ENCODE results near the gene HOXB7. TPM values are rescaled to one million over a fixed set of nuclear protein-coding genes. Genes with fewer than 3 reads are reported as not detected.

Gene HOXB7
- total RNA-seq, 1 donor from 2014 or later = 24.9 TPM

DNA sequence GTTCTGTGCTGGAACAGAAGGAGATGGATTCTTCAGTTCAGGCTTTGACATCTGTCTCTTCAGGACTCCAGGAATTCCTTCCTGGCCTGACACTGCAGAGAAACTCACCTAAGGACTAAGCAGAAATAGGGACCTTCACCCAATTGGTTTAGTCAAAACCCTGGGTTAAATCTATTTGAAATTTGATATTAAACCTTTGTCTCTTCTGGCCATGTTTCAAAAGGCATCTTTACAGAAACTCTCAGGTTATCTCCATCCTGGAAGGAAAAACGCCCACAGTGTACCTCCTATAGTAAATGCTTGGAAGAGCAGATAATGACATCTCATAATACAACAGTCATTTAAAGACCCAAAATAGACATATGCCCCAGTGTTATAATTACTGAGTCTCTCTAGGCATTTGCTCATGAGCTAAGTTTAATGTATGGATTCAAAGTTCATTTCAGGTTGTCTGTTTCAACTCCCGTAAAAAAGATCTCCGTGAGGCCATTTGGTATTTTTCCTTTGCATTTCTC is 27.1 kb downstream of the HOXB7 start:
- TF ChIP-seq, protein P1, sequence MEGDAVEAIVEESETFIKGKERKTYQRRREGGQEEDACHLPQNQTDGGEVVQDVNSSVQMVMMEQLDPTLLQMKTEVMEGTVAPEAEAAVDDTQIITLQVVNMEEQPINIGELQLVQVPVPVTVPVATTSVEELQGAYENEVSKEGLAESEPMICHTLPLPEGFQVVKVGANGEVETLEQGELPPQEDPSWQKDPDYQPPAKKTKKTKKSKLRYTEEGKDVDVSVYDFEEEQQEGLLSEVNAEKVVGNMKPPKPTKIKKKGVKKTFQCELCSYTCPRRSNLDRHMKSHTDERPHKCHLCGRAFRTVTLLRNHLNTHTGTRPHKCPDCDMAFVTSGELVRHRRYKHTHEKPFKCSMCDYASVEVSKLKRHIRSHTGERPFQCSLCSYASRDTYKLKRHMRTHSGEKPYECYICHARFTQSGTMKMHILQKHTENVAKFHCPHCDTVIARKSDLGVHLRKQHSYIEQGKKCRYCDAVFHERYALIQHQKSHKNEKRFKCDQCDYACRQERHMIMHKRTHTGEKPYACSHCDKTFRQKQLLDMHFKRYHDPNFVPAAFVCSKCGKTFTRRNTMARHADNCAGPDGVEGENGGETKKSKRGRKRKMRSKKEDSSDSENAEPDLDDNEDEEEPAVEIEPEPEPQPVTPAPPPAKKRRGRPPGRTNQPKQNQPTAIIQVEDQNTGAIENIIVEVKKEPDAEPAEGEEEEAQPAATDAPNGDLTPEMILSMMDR (conservative IDR thresholded peaks at IDR 0.05; ENCODE audit: low read depth, low read length) = no peak
- H3K4me3 ChIP-seq (ENCODE audit: low read depth, low read length) = peak overlapping the region; percentile 74
- no peak for DNase-seq (ENCODE audit: low read depth)

DNA sequence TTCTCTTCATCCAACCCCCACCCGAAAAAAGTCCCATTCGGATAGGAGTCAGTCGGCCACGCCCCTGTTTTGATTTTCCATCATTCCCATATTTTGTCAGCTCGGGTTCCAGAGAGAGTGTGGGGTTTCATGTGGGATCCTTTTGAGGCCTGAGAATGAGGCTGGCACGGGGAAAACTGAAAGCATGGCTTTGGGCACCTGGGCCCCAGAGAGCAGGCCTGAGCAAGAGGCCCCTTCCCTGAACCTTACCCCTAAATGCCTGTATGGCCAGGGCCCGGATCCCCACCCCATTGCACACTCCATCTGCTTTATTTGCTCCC is 28.1 kb downstream of the HOXB7 start:
- no peak for DNase-seq (ENCODE audit: low read depth)
- H3K4me3 ChIP-seq (ENCODE audit: low read depth, low read length) = peak overlapping the region; percentile 74
- TF ChIP-seq, protein P1 (conservative IDR thresholded peaks at IDR 0.05; ENCODE audit: low read depth, low read length) = no peak

DNA sequence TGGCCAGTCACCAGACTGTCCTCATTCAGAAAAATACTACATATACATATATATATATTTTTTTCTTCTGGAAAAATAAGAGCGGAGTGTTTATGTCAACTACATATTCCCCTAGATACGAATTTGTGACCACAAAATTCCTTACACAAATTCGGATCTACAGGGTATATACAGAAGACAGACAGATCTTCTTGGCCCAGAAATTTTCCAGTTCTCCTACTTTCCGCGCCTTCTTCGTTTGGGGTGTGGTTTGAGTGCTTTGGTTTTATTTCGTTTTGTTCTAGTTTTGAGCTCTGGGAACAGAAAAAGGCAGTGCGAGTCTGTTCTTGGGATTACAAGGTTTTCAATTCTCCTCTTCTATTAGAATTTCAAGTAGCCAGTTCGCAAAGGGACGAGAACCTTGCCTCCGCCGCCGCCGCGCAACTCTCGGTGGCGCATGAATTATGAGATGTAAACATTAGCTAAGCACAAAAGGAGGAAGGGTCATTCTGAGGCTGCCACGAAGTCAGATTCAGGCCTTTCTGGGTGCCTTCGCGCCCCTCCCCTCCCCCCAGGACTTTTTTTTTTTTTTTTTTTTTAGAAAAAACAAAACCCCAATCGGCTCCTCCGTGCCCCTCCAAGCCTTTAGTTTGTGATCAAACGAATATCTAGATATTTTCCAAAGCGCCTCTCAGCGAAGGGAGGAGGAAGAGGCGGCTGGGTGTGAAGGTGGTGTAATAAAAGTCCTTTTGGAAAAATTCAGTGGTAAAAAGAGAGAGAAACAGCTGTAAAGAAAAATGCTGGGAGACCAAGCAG is 30.9 kb downstream of the HOXB7 start:
- DNase-seq (ENCODE audit: low read depth) = no peak
- H3K4me3 ChIP-seq (ENCODE audit: low read depth, low read length) = peak overlapping the region; percentile 74

DNA sequence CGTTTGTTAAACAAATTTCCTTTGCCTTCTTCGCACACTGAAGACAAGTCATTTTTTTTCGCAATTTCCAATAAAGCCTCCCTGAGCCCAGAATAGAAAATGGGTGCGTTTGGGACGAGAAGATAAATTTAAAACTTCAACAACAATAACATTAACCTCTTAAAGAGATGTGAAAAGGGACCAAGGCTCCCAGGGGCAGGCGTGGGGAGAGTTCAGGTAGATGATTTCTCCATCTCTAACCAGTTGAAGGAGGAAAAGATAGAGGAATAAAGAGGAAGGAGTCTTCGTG is 31.4 kb downstream of the HOXB7 start:
- TF ChIP-seq, protein P1 (conservative IDR thresholded peaks at IDR 0.05; ENCODE audit: low read depth, low read length) = no peak
- DNase-seq (ENCODE audit: low read depth) = no peak
- H3K4me3 ChIP-seq (ENCODE audit: low read depth, low read length) = peak overlapping the region; percentile 74

More for the DNA sequence above, 30.9 kb downstream of the HOXB7 start:
- TF ChIP-seq, protein P1 (conservative IDR thresholded peaks at IDR 0.05; ENCODE audit: low read depth, low read length) = no peak

DNA sequence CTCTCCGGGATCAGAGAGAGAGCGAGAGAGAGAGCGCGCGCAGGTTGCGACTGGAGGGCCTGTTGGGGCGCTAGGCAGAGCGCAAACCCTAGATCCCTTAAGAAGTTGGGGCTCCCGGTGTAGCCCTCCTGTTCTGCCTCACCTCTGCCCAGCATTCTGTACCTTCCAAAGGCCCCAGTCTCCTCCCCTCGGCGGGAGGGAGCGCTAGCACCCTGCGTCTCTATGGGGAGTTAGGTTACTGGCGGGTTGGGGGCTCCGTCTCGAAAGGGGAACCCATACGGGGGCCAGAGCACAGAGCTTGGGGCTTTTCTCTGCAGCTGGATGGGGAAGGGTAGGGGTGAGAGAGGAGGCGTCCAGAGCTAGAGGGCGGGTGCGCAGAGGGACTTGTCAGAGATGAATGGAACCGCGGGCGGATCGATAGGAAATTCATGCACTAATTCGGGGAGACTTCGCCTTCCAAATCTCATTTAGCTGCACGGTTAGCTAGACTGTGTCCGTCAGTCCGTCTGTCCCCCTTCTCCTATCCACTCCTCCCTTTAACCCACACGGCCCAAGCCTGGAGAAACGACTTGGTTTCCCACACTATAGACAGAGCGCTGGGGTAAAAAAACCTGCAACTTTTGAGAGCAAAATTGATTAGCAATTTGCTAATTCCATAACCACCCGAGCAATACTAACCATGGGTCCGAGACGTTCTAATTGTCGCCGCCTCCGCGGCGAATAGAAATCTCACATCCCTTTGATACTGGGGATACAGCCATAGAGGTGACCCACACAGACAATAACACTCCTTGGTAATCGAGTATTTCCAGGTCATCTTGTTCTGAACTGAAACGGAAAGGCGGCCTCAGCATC is 32.0 kb downstream of the HOXB7 start:
- DNase-seq (ENCODE audit: low read depth) = no peak
- H3K4me3 ChIP-seq (ENCODE audit: low read depth, low read length) = peak overlapping the region; percentile 74
- TF ChIP-seq, protein P1 (conservative IDR thresholded peaks at IDR 0.05; ENCODE audit: low read depth, low read length) = no peak

DNA sequence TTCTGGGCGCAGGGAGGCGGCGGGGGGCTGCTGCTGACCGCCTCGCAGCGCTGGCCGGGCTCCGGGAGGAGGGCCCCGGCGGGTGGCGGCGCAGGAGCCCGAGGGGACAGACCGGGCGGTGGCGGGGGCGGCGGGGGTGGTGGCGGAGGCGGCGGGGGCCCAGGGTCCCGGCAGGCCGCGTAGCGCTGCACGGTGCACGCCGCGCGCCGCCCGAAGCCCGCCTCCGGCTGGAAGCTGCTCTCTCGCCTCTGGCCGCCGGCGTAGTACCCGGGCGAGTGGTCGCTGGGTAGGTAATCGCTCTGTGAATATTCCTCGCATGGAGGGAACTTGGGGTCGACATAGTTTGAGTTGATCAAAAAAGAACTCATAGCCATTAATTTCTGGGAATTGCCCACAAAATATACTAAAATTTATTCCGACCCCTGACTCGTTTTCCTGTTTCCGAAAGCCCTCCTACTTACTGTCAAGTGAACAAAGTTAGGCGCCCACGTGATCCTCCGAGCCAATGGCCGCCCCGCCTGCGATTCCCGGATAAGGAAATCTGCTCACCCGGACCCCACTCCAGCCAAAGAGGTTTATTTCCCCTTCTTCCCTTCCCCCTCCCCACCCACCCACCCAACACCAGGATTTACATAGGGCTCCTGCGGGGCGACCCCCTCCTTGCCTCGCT is 32.7 kb downstream of the HOXB7 start, which contains the start of gene HOXB4:
HOXB4 (minus strand) TSS at position 405 of the 670 bp plus-strand sequence; CDS start at position 374, 31 bp downstream.
- no peak for DNase-seq (ENCODE audit: low read depth)
- TF ChIP-seq, protein P1 (conservative IDR thresholded peaks at IDR 0.05; ENCODE audit: low read depth, low read length) = no peak
- peak within 1 kb of the TSS; percentile 74 for H3K4me3 ChIP-seq (ENCODE audit: low read depth, low read length)

Data from epithelial cell of proximal tubule (primary cell).